ENCODE measurements around the gene SYVN1. TPM values are rescaled to one million over a fixed set of nuclear protein-coding genes. Genes with fewer than 3 reads are reported as not detected.

Gene SYVN1
- total RNA-seq, 1 experiment from 2014 or later, result 45.9 TPM

DNA sequence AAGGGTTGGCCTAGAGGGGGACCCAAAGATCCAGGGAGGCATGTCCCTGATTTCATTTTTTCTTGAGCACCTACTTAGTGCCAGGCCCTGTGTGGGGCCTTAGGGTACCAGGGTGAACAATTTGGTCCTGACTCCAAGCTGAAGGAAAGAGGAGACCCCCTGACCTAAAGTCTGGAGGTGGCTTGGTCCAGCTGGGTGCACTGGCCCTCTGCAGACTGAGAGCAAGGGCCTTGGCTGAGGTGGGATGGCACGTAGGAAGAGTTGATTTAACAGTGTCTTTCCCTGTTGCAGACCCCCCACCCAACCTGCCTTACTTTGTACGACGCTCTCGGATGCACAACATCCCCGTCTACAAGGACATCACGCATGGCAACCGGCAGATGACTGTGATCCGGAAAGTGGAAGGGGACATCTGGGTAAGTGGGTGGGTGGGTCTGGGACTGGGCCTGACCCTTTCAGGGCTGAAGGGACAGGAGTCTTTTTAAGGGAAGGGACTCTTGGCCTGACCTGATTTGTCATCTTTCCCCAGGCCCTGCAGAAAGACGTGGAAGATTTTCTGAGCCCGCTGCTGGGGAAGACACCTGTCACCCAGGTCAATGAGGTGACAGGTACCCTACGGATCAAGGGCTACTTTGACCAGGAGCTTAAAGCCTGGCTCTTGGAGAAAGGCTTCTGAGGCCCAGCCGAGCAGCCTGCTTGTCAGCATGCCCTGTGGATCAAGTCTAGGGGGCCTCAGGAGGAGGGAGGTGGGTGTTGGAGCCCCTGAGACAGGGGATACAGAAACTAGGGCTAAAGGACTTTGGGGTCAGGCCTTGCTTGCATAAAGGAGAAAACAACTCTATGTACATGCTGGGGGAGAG is 8.9 kb downstream of the SYVN1 start:
- H3K27ac ChIP-seq (ENCODE audit: low read depth, low read length), result no peak overlapping the region
- no TSS peak for BruUV-seq (replicated peaks)
- TF ChIP-seq YY1 (IDR thresholded peaks at IDR 0.05; ENCODE audit: extremely low read depth, insufficient replicate concordance, low read depth, low read length) (no peak), ZNF274 (IDR thresholded peaks at IDR 0.05; ENCODE audit: low read depth, low read length) (no peak)
- TF ChIP-seq, protein P1, sequence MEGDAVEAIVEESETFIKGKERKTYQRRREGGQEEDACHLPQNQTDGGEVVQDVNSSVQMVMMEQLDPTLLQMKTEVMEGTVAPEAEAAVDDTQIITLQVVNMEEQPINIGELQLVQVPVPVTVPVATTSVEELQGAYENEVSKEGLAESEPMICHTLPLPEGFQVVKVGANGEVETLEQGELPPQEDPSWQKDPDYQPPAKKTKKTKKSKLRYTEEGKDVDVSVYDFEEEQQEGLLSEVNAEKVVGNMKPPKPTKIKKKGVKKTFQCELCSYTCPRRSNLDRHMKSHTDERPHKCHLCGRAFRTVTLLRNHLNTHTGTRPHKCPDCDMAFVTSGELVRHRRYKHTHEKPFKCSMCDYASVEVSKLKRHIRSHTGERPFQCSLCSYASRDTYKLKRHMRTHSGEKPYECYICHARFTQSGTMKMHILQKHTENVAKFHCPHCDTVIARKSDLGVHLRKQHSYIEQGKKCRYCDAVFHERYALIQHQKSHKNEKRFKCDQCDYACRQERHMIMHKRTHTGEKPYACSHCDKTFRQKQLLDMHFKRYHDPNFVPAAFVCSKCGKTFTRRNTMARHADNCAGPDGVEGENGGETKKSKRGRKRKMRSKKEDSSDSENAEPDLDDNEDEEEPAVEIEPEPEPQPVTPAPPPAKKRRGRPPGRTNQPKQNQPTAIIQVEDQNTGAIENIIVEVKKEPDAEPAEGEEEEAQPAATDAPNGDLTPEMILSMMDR (IDR thresholded peaks at IDR 0.05 in 2 of 3, conservative IDR thresholded peaks at IDR 0.05 in 1 of 3; ENCODE audit: borderline replicate concordance in 1 of 3, insufficient read depth in 1 of 3, low read depth in 2 of 3, low read length in 2 of 3), result no peak
- no peaks in the 10 kb centered on the region; the same call in 1 of the 2 replicates for H4K20me1 ChIP-seq (ENCODE audit: insufficient read depth)
- ChIA-PET RAD21 (ENCODE audit: low non-redundant PET in 1 of 2, low total read pairs in 2 of 2, uncharacterized antibody in 2 of 2, unreplicated experiment in 2 of 2) (no interaction called here), POLR2A (interaction anchor here (1.2 kb wide), 1 partner anchor 44 kb away, joined by 3 read pairs; the partner anchor contains the start of gene SPDYC), CTCF (no interaction called here)
- no peak overlapping the region for H3K4me2 ChIP-seq (ENCODE audit: low read length)
- H3K4me3 ChIP-seq (replicated peaks in 1 of 2; ENCODE audit: low read depth in 1 of 2, low read length in 2 of 2), result no peak overlapping the region
- no peaks in the 10 kb centered on the region for H3K9me2 ChIP-seq (ENCODE audit: insufficient read depth)
- intact Hi-C loops (cut with micrococcal nuclease), result no loop called here
- peaks cover 9 to 15% of the 10 kb centered on the region in 2 experiments; a peak in 3 of 4 replicates for H3K4me1 ChIP-seq (ENCODE audit: control insufficient read depth in 1 of 2, insufficient read depth in 2 of 2, low read length in 2 of 2)
- H2AFZ ChIP-seq (ENCODE audit: low read depth, low read length, poor library complexity, severe bottlenecking), result no peak overlapping the region
- H3K9ac ChIP-seq (ENCODE audit: low read length), result no peak overlapping the region
- no peaks in the 10 kb centered on the region for H3K9me3 ChIP-seq (ENCODE audit: control insufficient read depth in 1 of 2, insufficient read depth in 1 of 2, low read depth in 1 of 2, low read length in 2 of 2)
- no peaks in the 10 kb centered on the region for H3K27me3 ChIP-seq (ENCODE audit: insufficient read depth, low read length)
- ATAC-seq (no peak), DNase-seq (ENCODE audit: low read depth, low spot score) (no peak)
- peaks cover 27 to 62% of the 10 kb centered on the region in 2 experiments for H3K36me3 ChIP-seq (ENCODE audit: control insufficient read depth in 1 of 2, insufficient read depth in 2 of 2, low read length in 2 of 2)
- H3K79me2 ChIP-seq (ENCODE audit: insufficient read depth, low read length), result peaks cover 50% of the 10 kb centered on the region
